Activated CD8-positive, alpha-beta T cell treated with anti-CD3 and anti-CD28 coated beads, Interleukin-2, amount 10 ng/mL, durations not matched to agents 7 days and 5 days (primary cell): ENCODE measurements around the gene MIA2. TPM values are rescaled to one million over a fixed set of nuclear protein-coding genes. Genes with fewer than 3 reads are reported as not detected.
"Not testable (repeated sequence)": the region's sequence is repeated elsewhere in the genome, so short reads cannot be mapped to it uniquely, and the experiment has no call there.

Experiments
- ATAC-seq: fragments of 150-1000 bp; cut with Tn5 transposase; one replicate; pipeline ENCODE4 v1.10.0; 2021; ENCODE audit warnings: moderate library complexity
- CTCF ChIA-PET: fragments of 350-600 bp; sonication (Branson Sonifier 250); formaldehyde crosslinking; loops from one replicate; lab custom pipeline; 2021; ENCODE audit warnings: antibody characterized with exemption; lab: Charles Lee
- POLR2A ChIA-PET: fragments of 350-600 bp; sonication (Branson Sonifier 250); formaldehyde crosslinking; loops from one replicate; lab custom pipeline; 2021; ENCODE audit warnings: antibody characterized with exemption; lab: Charles Lee
- DNase-seq: peaks from one replicate; pipeline ENCODE4 v3.0.0-alpha.2; 2020
- H3K27ac Mint-ChIP-seq: one replicate; pipeline ENCODE4 v1.8.0; 2021; ENCODE audit warnings: mild to moderate bottlenecking, mixed read lengths
- H3K27me3 Mint-ChIP-seq: one replicate; pipeline ENCODE4 v1.8.0; 2021; ENCODE audit warnings: low read depth, mixed read lengths
- H3K36me3 Mint-ChIP-seq: one replicate; pipeline ENCODE4 v1.8.0; 2021; ENCODE audit warnings: low read depth, mixed read lengths
- H3K4me1 Mint-ChIP-seq: one replicate; pipeline ENCODE4 v1.8.0; 2021; ENCODE audit warnings: low read depth, mixed read lengths
- H3K4me3 Mint-ChIP-seq: one replicate; pipeline ENCODE4 v1.8.0; 2021; ENCODE audit warnings: mild to moderate bottlenecking, mixed read lengths
- H3K9me3 Mint-ChIP-seq: one replicate; pipeline ENCODE4 v1.8.0; 2022; ENCODE audit warnings: mixed read lengths; ENCODE audit not compliant: insufficient read depth
- total RNA-seq, 2 experiments: library from RNA; stranded (reverse); gene quantifications; one replicate each; pipeline ENCODE4 v1.2.3, GENCODE V29; 2021

Gene MIA2, protein sequence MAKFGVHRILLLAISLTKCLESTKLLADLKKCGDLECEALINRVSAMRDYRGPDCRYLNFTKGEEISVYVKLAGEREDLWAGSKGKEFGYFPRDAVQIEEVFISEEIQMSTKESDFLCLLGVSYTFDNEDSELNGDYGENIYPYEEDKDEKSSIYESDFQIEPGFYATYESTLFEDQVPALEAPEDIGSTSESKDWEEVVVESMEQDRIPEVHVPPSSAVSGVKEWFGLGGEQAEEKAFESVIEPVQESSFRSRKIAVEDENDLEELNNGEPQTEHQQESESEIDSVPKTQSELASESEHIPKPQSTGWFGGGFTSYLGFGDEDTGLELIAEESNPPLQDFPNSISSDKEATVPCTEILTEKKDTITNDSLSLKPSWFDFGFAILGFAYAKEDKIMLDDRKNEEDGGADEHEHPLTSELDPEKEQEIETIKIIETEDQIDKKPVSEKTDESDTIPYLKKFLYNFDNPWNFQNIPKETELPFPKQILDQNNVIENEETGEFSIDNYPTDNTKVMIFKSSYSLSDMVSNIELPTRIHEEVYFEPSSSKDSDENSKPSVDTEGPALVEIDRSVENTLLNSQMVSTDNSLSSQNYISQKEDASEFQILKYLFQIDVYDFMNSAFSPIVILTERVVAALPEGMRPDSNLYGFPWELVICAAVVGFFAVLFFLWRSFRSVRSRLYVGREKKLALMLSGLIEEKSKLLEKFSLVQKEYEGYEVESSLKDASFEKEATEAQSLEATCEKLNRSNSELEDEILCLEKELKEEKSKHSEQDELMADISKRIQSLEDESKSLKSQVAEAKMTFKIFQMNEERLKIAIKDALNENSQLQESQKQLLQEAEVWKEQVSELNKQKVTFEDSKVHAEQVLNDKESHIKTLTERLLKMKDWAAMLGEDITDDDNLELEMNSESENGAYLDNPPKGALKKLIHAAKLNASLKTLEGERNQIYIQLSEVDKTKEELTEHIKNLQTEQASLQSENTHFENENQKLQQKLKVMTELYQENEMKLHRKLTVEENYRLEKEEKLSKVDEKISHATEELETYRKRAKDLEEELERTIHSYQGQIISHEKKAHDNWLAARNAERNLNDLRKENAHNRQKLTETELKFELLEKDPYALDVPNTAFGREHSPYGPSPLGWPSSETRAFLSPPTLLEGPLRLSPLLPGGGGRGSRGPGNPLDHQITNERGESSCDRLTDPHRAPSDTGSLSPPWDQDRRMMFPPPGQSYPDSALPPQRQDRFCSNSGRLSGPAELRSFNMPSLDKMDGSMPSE (N-terminal part only)
- 10 to 100 TPM; 18.6 to 21.2 TPM for total RNA-seq

DNA sequence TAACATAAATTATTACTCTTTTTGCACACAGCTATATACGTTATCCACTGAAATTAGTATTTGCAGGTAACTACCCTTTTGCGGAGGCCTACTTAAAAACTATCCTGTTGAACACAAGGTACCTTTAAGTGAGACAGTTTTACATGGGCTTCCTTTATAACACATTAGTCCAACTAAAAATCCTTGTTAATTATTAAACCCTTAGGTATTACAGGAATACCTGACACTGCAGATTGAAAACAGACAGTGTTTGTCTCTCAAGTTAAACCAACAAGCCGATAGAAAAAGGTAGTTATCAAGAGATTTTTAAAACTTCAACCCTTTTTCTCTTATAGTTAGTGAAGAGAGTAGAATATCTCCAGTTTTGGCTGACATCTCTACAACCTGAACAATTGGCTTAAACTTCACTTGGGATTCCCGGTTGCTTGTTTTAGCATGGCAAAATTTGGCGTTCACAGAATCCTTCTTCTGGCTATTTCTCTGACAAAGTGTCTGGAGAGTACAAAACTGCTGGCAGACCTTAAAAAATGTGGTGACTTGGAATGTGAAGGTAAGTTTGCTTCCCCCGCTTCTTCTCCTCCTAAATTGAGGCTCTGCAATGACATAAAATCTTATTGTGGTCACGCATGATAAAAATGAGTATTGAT, at the start of gene MIA2:
MIA2 (plus strand) TSS at position 236 of the 647 bp plus-strand sequence; CDS start at position 436, 200 bp downstream.
- no peaks in the 10 kb centered on the region for H3K36me3 Mint-ChIP-seq
- ChIA-PET CTCF (no interaction called here), POLR2A (no interaction called here)
- ATAC-seq (no peak), DNase-seq (no peak)
- H3K27me3 Mint-ChIP-seq: no peaks in the 10 kb centered on the region
- peak within 1 kb of the TSS; percentile 47 for H3K4me3 Mint-ChIP-seq
- H3K4me1 Mint-ChIP-seq: peaks cover 47% of the 10 kb centered on the region
- no peaks in the 10 kb centered on the region for H3K9me3 Mint-ChIP-seq
- H3K27ac Mint-ChIP-seq: peak within 1 kb of the TSS; percentile 83

DNA sequence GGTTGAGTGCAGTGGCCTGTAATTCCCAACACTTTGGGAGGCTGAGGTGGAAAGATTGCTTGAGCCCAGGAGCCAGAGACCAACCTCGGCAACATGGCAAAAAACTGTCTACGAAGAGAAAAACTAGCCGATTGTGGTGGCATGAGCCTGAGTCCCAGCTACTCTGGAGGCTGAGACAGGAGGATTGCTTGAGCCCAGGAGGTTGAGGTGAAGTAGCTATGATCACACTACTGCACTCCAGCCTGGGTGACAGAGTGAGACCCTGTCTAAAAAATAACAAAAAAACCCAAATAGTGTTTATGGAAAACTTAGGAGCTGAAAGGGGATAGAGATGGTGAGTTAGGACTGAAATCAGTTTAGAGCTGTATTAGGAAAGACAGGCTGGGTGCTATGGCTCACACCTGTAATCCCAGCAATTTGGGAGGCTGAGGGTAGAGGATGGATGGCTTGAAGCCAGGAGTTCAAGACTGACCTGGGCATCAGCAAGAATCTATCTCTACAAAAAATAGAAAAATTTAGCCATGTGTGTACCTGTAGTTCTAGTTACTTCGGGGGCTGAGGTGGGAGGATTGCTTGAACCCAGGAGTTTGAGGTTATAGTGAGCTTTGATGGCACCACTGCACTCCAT, 49.0 kb upstream of the MIA2 start:
- H3K36me3 Mint-ChIP-seq: peaks cover 41% of the 10 kb centered on the region
- no peaks in the 10 kb centered on the region for H3K9me3 Mint-ChIP-seq
- CTCF ChIA-PET: interaction anchor here (1.3 kb wide), 1 partner anchor 47 kb away, joined by 8 read pairs; no protein-coding TSS in a partner anchor
- ATAC-seq: no peak
- peak overlapping the region; percentile 40 for H3K27ac Mint-ChIP-seq
- peaks cover 10% of the 10 kb centered on the region for H3K4me1 Mint-ChIP-seq
- POLR2A ChIA-PET: interaction anchor here (0.6 to 1.8 kb wide), 7 partner anchors 10 to 215 kb away, joined by 3 to 13 read pairs (median 5); partner anchors contain the start of genes PNN and TRAPPC6B
- DNase-seq: peak; percentile 13
- no peak overlapping the region for H3K4me3 Mint-ChIP-seq
- H3K27me3 Mint-ChIP-seq: no peaks in the 10 kb centered on the region

DNA sequence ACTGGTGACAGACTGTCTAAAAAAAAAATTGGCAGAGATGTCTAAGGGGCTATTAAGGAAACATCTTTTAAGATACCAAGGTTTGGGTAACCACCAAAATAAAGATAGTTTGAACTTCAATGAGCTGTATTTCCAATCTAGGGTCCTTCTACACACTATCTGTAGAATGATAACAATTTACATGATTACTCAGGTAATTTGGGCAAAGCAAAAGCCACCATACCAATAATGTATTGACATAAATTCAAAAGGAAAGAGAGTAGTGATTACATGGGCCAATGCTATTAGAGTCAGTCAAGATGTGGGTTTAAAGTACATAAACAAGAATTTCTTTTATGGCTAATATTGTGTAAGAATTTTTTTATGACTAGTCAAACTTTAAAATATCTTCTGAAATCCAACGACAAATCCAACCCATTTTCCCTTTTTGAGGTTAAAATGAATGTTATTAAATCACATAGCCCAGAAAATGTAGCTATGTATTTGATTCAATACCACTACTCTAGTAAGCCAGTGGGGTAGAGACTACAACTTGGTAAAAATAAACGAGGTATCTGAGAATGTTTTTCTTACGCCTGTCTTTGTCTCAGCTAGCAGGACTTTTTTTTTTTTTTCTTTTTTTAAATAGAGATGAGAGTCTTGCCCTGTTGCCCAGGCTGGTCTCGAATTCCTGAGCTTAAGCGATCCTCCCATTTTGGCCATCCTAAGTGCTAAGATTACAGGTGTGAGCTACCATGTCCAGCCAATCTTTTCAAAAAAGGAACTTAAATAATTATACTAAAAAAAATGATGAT, 48.3 kb upstream of the MIA2 start:
- ChIA-PET POLR2A (interaction anchor here (0.6 to 1.8 kb wide), 7 partner anchors 10 to 214 kb away, joined by 3 to 13 read pairs (median 7); partner anchors contain the start of genes PNN and TRAPPC6B), CTCF (interaction anchor here (0.6 to 1.3 kb wide), 2 partner anchors 46 to 62 kb away, joined by 3 to 8 read pairs; no protein-coding TSS in a partner anchor)
- Mint-ChIP-seq H3K4me1 (peaks cover 10% of the 10 kb centered on the region), H3K36me3 (peaks cover 41% of the 10 kb centered on the region), H3K27ac (no peak overlapping the region), H3K4me3 (no peak overlapping the region), H3K27me3 (no peaks in the 10 kb centered on the region), H3K9me3 (no peaks in the 10 kb centered on the region)
- ATAC-seq (no peak), DNase-seq (no peak)

DNA sequence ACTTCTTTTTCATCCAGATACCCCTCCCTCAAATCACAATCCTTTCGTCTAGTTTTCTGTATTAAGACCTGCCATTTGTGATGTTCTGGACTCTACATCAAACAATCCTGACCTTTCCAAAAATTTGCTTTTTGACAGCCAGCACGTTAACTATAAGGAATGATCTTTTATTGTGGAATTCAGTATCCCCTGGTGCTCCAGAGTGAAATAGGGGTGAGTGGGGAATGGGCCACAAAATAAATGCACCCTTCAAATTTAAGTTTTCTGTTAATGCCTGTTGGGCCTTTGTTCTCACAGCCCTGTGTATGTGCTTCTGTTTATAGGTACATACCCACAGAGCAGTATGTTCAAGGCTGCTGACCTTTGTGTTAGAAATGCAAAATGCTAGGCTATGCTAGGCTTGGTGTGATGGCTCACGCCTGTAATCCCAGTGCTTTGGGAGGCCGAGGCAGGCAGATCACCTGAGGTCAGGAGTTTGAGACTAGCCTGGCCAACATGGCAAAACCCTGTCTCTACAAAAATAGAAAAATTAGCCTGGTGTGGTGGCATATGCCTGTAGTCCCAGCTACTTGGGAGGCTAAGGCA, 46.7 kb upstream of the MIA2 start:
- Mint-ChIP-seq H3K9me3 (no peaks in the 10 kb centered on the region), H3K4me3 (no peak overlapping the region), H3K36me3 (peaks cover 42% of the 10 kb centered on the region), H3K4me1 (peaks cover 10% of the 10 kb centered on the region), H3K27me3 (no peaks in the 10 kb centered on the region), H3K27ac (no peak overlapping the region)
- ChIA-PET CTCF (interaction anchor here (1.0 kb wide), 1 partner anchor 44 kb away, joined by 3 read pairs; no protein-coding TSS in a partner anchor), POLR2A (interaction anchor here (1.6 to 1.8 kb wide), 2 partner anchors 16 to 21 kb away, joined by 4 to 8 read pairs; no protein-coding TSS in a partner anchor)
- DNase-seq: peak; percentile 15
- no peak for ATAC-seq

DNA sequence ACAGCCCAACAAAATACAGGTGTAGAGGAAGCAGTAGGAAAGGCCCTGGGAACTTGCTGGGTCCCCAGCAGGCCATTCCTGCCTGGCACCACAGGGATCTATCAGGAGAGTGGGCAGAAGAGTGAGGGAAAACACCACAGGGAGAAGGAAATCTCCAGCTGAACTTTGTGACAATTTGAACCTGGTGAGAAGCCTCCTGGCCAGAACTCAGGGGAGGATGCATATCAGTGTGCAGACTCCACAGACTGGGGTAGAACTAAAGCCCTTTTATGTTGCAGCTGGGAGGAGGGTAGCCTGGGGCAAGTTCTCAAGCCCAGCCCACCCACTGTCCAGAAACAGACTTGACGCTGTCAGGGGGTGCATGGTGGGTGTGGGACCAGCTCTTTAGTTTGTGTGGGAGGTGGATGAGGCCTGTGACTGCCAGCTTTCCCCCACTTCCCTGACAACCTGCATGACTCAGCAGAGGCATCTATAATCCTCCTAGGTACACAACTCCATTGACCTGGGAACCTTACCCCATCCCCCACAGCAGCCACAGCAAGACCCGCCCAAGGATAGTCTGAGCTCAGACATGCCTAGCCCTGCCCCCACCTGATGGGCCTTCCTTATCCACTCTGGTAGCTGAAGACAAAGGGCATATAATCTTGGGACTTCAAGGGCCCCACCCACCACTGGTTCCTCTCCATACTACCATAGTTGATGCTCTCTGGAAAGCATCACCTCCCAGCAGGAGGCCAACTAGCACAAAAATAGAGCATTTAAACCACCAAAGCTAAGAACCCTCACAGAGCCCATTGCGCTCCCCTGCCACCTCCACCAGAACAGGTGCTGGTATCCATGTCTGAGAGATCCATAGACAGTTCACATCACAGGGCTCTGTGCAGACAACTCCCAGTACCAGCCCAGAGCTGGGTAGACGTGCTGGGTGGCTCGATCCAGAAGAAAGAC, 29.8 kb upstream of the MIA2 start:
- POLR2A ChIA-PET: interaction anchor here (0.9 to 1.7 kb wide), 2 partner anchors 18 to 23 kb away, joined by 3 to 8 read pairs; no protein-coding TSS in a partner anchor
- no peaks in the 10 kb centered on the region for H3K27me3 Mint-ChIP-seq
- H3K4me1 Mint-ChIP-seq: peaks cover 42% of the 10 kb centered on the region
- H3K27ac Mint-ChIP-seq: peak overlapping the region; percentile 61
- H3K9me3 Mint-ChIP-seq: no peaks in the 10 kb centered on the region
- no peak overlapping the region for H3K4me3 Mint-ChIP-seq
- CTCF ChIA-PET: no interaction called here
- H3K36me3 Mint-ChIP-seq: peaks cover 27% of the 10 kb centered on the region
- ATAC-seq (no peak), DNase-seq (no peak)

DNA sequence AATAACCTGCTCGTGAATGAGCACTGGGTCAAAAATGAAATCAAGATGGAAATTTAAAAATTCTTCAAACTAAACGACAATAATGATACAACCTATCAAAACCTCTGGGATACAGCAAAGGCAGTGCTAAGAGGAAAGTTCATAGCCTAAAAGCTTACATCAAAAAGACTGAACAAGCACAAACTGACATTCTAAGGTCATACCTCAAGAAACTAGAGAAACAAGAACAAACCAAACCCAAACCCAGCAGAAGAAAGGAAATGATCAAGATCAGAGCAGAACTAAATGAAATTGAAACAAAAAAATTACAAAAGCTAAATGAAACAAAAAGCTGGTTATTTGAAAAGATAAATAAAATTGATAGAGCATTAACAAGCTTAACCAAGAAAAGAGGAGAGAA, 26.3 kb upstream of the MIA2 start:
- ChIA-PET CTCF (interaction anchor here (0.8 to 2.2 kb wide), 7 partner anchors 12 to 173 kb away, joined by 3 to 9 read pairs (median 3); no protein-coding TSS in a partner anchor), POLR2A (interaction anchor here (0.9 to 1.9 kb wide), 3 partner anchors 20 to 225 kb away, joined by 3 to 5 read pairs (median 4); partner anchors contain the start of genes FBXO33 and PNN)
- not testable (repeated sequence) for DNase-seq, ATAC-seq, H3K4me3 Mint-ChIP-seq, H3K27me3 Mint-ChIP-seq, H3K9me3 Mint-ChIP-seq
- H3K27ac Mint-ChIP-seq: peak overlapping the region; percentile 68
- H3K36me3 Mint-ChIP-seq: peaks cover 27% of the 10 kb centered on the region
- peaks cover 42% of the 10 kb centered on the region for H3K4me1 Mint-ChIP-seq

DNA sequence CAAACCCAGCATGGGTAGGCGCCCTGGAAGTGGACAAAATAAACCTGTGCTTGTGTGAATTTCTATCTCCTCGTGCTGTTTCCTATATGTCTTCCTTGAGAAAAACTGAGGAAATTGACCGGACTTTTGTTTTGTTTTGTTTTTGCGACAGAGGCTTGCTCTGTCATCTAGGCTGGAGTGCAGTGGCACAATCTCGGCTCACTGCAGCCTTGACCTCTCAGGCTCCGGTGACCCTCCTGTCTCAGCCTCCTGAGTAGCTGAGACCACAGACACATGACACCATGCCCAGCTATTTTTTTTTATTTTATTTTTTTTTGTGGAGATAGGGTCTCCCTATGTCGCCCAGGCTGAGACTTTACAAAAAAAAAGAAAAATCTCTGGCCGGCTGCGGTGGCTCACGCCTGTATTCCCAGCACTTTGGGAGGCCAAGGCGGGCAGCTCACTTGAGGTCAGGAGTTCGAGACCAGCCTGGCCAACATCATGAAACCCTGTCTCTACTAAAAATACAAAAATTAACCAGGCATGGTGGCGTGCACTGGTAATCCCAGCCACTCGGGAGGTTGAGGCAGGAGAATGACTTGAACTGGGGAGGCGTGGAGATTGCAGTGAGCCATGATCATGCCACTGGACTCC, 22.5 kb upstream of the MIA2 start:
- H3K9me3 Mint-ChIP-seq: no peaks in the 10 kb centered on the region
- DNase-seq (no peak), ATAC-seq (no peak)
- no peaks in the 10 kb centered on the region for H3K27me3 Mint-ChIP-seq
- CTCF ChIA-PET: no interaction called here
- no peak overlapping the region for H3K27ac Mint-ChIP-seq
- peaks cover 25% of the 10 kb centered on the region for H3K4me1 Mint-ChIP-seq
- peaks cover 13% of the 10 kb centered on the region for H3K36me3 Mint-ChIP-seq
- POLR2A ChIA-PET: no interaction called here
- no peak overlapping the region for H3K4me3 Mint-ChIP-seq

DNA sequence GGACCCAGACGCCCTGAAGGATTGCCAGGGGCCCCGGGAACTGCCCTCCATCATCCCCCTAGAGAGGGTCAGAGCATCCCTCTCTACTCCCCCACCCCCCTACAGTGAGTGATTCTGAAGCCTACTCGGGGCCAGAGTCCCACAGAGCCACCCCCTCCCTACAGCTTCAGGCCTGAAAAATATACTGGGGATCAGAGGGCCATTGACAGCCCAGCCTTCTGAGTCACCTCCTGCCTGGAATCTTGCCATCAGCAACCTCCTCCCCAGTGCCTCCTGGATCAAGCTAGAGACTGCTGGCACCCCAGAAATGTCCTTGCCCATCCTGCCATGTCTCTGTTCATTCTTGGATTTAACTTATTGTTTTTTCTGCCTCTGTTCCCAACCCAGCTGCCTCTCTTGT, 21.7 kb upstream of the MIA2 start:
- ChIA-PET POLR2A (no interaction called here), CTCF (no interaction called here)
- Mint-ChIP-seq H3K9me3 (no peaks in the 10 kb centered on the region), H3K27me3 (no peaks in the 10 kb centered on the region), H3K4me3 (no peak overlapping the region), H3K4me1 (peaks cover 21% of the 10 kb centered on the region), H3K27ac (no peak overlapping the region), H3K36me3 (peaks cover 6% of the 10 kb centered on the region)
- DNase-seq: no peak
- ATAC-seq: no peak
